HG03439 (cell line): ENCODE results near the gene THRSP.
"Not testable (repeated sequence)": the region's sequence is repeated elsewhere in the genome, so short reads cannot be mapped to it uniquely, and the experiment has no call there.

Experiments used
- ATAC-seq: cut with Tn5 transposase; IDR thresholded peaks from one replicate; pipeline ENCODE4 v1.9.1; 2021; ENCODE audit warnings: mild to moderate bottlenecking, moderate library complexity; ENCODE audit not compliant: unreplicated experiment

Gene THRSP

GRCh38 chr11:78038697-78039313 is 24.9 kb upstream of the THRSP start:
- no peak for ATAC-seq

DNA sequence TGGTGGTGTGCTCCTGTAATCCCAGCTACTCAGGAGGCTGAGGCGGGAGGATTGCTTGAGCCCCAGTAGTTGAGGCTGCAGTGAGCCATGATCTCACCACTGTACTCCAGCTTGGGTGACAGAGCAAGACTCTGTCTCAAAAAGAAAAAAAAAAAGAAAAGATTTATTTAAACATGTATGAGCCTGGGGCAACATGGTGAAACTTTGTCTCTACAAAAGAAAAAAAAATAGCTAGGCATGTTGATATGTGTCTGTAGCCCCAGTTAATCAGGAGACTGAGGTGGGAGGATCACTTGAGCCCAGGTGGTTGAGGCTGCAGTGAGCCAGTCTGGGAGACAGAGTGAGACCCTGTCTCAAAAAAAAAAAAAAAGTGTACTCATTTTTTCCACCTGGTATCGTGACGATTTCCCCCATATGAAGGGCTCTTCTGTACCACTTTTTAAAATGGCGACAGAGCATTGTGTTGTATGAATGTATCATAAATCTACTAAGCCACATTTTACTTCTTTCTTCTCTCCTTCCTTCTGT is 24.2 kb upstream of the THRSP start:
- ATAC-seq: no peak

GRCh38 chr11:78039919-78040671 is 23.6 kb upstream of the THRSP start:
- ATAC-seq: peak; percentile 60

DNA sequence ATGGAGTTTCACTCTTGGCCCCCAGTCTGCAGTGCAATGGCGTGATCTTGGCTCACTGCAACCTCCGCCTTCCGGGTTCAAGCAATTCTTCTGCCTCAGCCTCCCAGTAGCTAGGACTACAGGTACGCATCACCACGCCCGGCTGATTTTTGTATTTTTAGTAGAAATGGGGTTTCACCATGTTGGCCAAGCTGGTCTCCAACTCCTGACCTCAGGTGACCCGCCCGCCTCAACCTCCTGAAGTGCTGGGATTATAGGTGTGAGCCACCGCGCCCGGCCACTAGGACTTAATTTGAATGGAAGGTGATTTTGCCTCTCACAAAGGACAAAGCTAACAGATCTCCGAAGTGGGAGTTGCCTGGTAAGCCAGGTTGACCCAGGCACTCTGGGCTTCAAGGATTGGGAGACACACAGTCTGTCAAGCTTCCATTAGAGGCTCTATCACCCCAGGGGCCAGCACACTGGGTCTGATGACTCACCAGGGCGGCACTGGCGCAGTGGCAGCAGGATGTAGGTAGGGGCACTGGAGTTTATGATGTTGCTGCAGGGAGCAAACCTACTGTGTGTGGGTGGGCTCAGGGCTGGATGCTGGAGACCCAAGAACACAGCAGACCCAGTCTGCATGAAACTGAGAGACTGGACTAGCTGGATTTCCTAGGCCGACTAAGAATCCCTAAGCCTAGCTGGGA is 22.8 kb upstream of the THRSP start:
- ATAC-seq: no peak

GRCh38 chr11:78041380-78041719 is 22.3 kb upstream of the THRSP start:
- ATAC-seq: not testable (repeated sequence)

- ATAC-seq: no peak
These were observed 21.7 kb upstream of the THRSP start for GRCh38 chr11:78041843-78042440.

DNA sequence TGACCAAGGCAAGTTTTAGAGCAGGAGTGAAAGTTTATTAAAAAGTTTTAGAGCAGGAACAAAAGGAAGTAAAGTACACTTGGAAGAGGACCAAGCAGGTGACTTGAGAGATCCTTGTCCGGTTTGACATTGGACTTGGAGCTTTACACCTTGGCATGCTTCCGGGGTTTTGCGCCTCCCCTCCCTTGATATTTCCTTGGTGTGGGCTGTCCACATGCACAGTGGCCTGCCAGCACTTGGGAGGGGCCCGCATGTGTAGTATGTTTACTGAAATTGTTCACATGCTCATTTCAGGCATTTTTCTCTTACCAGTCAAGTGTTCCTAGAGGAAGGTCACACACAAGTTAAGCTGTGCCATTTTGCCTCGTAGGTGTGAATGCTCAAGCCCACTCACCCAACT is 19.0 kb upstream of the THRSP start:
- no peak for ATAC-seq

- ATAC-seq: peak; percentile 63
These were observed 17.7 kb upstream of the THRSP start for GRCh38 chr11:78045851-78046485.

DNA sequence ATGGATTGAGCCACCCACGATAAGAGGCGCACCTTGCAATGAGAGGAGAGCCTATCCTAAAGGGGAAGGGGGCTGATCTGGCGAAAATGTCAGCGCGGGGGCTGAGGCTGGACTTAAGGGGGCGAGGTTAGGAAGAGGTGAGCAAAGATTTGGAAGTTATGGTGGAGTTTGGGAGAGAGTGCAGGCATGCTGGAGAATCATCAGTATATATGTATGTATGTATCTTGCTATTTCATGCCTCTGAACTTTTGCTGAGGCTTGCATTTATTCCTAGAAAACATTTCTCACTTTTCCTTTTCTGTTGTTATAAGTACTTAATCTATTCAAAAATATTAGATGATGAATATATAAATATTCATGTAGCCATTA is 17.2 kb upstream of the THRSP start:
- no peak for ATAC-seq

DNA sequence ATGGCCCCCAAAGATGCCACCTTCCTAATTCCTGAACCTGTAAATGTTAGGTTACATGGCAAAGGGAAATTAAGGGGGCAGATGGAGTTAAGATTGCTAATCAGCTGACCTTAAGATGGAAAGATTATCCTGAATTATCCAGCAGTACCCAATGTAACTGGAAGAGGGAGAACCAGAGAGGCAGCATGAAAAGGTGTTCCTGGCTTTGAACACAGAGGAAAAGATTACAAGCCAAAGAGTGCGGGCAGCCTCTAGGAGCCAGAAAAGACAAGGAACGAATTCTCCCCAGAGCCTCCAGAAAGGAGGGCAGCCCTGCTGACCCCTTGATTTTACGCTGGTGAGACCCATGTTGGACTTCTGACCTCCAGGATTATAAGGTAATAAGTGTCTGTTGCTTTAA is 15.1 kb upstream of the THRSP start:
- no peak for ATAC-seq

DNA sequence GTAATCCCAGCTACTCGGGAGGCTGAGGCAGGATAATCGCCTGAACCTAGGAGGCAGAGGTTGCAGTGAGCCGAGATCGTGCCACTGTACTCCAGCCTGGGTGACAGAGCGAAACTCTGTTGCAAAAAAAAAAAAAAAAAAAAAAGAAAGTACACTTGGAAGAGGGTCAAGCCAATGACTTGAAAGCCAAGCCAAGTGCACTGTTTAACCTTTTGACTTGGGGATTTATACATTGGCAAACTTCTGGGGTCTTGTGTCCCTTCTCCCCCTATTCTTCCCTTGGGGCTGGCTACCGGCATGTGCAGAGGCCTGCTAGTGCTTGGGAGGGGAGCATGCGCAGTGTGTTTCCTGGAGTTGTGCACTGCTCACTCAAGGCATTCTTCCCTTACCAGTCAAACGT is 14.3 kb upstream of the THRSP start:
- ATAC-seq: no peak

DNA sequence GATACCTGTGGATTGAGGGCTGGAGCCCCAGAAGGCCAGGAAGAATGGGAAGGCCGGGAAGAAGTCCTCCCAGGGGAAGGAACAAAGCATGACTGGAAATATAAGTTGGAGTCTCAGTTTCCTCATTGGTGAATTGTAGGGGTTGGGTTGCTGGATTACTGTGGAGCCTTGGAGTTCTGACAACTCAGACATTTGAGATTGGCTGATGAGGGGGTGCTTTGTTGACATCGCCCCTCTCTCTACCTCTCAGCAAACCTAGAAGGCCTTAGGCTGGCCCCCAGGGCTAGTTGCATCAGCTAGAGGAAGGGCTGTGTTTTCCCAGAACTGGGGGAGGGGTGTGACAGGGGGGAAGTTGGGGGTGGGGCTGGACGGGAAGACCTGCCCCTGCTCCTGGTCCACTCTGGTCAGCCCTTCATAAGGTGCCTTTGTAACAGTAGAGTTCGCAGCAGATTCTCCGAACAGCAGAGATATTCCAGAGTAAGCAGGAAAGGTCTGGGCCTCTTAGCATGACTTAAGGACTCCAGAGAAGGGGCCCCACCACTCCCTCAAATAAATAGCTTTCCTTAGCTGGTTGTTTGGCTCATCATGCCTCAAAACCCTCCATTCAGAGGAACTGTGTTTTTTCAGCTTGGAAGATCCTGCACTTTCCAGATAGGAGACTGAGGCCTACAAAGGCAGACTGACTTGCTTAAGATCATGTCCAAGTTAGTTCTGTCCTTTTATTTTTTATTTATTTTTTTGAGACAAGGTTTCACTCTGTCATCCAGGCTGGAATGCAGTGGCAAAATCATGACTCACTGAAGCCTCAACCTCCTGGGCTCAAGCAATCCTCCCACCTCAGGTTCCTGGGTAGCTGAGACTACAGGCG is 12.5 kb upstream of the THRSP start:
- no peak for ATAC-seq

- no peak for ATAC-seq
These were observed 8.7 kb upstream of the THRSP start for GRCh38 chr11:78054971-78055370.

- ATAC-seq: no peak
These were observed 7.6 kb upstream of the THRSP start for GRCh38 chr11:78056093-78056492.

DNA sequence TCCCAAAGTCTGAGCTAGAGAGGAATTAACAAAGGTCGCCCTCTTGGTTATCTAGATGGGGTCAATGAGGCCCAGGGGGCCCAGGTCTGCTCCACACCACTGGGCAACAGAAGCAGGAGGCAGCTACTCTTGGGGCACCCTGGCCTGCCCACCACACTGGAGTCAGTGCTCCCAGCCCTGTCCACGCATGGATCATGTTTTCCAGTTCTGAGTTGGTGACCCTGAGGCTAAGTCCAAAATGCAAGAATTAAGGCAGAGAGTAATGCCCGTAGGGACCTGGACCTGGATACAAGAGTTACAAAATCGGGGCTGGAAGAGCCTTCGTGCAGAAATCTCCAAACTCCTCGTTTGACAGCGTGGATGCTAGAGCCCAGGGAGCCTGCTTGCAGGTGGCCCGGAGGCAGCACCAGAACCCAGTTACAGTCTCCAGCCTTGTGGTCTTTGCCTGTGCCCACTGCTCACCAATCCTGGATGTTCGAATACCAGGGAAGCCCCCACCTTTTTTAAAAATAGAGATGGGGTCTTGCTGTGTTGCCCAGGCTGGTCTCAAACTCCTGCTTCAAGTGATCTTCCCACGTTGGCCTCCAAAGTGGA is 6.1 kb upstream of the THRSP start:
- no peak for ATAC-seq

GRCh38 chr11:78059749-78060328 is 3.8 kb upstream of the THRSP start:
- not testable (repeated sequence) for ATAC-seq

- ATAC-seq: no peak
These were observed 3.1 kb upstream of the THRSP start for GRCh38 chr11:78060533-78060932.

GRCh38 chr11:78061088-78061920 is 2.4 kb upstream of the THRSP start:
- no peak for ATAC-seq

GRCh38 chr11:78061921-78062311 is 1.7 kb upstream of the THRSP start:
- no peak for ATAC-seq
